Hepatocyte (in vitro differentiated cells): ENCODE data around the gene TBC1D1.

ENCODE experiments used
- EZH2 ChIP-seq: fragments of 200-600 bp; sonication (generic); IDR thresholded peaks from 2 replicates; pipeline ENCODE4 v1.6.1; 2016; ENCODE audit warnings: antibody characterized with exemption, mild to moderate bottlenecking, borderline replicate concordance
- TF ChIP-seq, protein P1 (sequence below): fragments of 200-600 bp; sonication (generic); IDR thresholded peaks from 2 replicates; pipeline ENCODE4 v1.5.1; 2016; ENCODE audit warnings: antibody characterized with exemption, mild to moderate bottlenecking; ENCODE audit not compliant: poor library complexity

DNA sequence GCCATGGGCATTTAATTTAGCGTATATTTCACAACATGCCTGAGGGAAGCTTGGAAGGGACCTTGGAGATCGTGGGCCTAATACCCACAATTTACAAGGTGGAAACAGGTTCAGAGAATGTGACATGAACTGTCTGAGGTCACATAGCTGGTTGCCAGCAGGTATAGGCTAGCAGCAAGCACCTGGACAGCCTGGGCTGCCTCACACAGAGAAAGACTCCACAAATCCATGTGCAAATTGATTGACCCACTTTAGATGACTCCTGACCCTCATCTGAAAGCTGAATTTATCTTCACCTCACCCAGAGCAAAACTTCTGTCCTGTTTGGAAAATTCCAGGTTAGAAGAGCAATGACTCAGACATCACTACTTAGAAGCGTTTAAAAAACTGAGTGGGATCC is 75.2 kb downstream of the TBC1D1 start:
- TF ChIP-seq, protein P1, sequence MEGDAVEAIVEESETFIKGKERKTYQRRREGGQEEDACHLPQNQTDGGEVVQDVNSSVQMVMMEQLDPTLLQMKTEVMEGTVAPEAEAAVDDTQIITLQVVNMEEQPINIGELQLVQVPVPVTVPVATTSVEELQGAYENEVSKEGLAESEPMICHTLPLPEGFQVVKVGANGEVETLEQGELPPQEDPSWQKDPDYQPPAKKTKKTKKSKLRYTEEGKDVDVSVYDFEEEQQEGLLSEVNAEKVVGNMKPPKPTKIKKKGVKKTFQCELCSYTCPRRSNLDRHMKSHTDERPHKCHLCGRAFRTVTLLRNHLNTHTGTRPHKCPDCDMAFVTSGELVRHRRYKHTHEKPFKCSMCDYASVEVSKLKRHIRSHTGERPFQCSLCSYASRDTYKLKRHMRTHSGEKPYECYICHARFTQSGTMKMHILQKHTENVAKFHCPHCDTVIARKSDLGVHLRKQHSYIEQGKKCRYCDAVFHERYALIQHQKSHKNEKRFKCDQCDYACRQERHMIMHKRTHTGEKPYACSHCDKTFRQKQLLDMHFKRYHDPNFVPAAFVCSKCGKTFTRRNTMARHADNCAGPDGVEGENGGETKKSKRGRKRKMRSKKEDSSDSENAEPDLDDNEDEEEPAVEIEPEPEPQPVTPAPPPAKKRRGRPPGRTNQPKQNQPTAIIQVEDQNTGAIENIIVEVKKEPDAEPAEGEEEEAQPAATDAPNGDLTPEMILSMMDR, result no peak
- TF ChIP-seq EZH2, result no peak
